ENCODE measurements around the gene FGGY.

Gene FGGY

DNA sequence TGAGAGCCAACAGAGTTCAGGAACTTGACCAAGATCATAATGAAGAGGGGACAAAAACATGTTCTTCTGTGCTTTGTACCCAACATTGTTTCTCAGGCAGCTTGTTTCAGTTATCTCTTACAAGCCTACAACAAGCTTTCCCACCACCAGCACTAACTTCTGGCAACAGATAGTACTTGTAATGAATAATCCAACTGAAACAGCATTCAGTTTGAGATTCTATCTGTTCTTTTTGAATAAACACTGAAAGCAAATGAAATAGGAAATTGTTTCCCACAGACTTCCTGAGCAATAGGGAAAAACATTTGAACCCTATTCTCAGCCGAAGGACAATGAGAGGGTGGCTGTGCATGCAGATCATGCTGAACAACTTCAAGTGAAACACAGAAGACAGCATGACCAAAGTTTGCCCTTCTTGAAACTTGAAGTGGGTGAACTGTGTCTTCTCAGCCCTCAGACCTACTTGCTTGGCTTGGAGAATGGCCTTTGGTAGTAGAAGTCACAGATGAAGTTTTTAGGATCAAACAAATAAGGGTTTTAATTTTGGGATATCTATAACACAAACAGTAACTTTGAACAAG lies 506.7 kb downstream of the FGGY start:
- no peak overlapping the region for H3K9ac ChIP-seq (ENCODE audit: insufficient read length)

GRCh38 chr1:59804301-59804700 lies 507.4 kb downstream of the FGGY start:
- H3K4me3 ChIP-seq: no peak overlapping the region
- TF ChIP-seq POLR2AphosphoS5 (IDR thresholded peaks at IDR 0.05; ENCODE audit: borderline replicate concordance, low read depth, low read length) (no peak), EZH2 (IDR thresholded peaks at IDR 0.05) (no peak), FOXP2 (optimal IDR thresholded peaks at IDR 0.05; ENCODE audit: control extremely low read depth, extremely low read length, insufficient read depth) (no peak)
- H3K36me3 ChIP-seq (ENCODE audit: insufficient read depth, low read length): no peaks in the 10 kb centered on the region
- DNase-seq (ENCODE audit: low read depth, low spot score): no peak
- no peaks in the 10 kb centered on the region for H3K9me3 ChIP-seq (ENCODE audit: low read depth, low read length)
- H3K27ac ChIP-seq: no peak overlapping the region
- no peak overlapping the region for H3K9ac ChIP-seq (ENCODE audit: insufficient read length)

More for the DNA sequence above, 506.7 kb downstream of the FGGY start:
- Histone ChIP-seq H3K36me3 (ENCODE audit: insufficient read depth, low read length) (no peaks in the 10 kb centered on the region), H3K27ac (no peak overlapping the region), H3K9me3 (ENCODE audit: low read depth, low read length) (no peaks in the 10 kb centered on the region), H3K4me3 (no peak overlapping the region)
- TF ChIP-seq FOXP2 (optimal IDR thresholded peaks at IDR 0.05; ENCODE audit: control extremely low read depth, extremely low read length, insufficient read depth) (no peak), POLR2AphosphoS5 (IDR thresholded peaks at IDR 0.05; ENCODE audit: borderline replicate concordance, low read depth, low read length) (no peak), EZH2 (IDR thresholded peaks at IDR 0.05) (no peak)
- DNase-seq (ENCODE audit: low read depth, low spot score): no peak

GRCh38 chr1:59805554-59805953 lies 508.7 kb downstream of the FGGY start:
- Histone ChIP-seq H3K36me3 (ENCODE audit: insufficient read depth, low read length) (no peaks in the 10 kb centered on the region), H3K27ac (no peak overlapping the region), H3K4me3 (no peak overlapping the region), H3K9me3 (ENCODE audit: low read depth, low read length) (no peaks in the 10 kb centered on the region), H3K9ac (ENCODE audit: insufficient read length) (no peak overlapping the region)
- DNase-seq (ENCODE audit: low read depth, low spot score): no peak
- no peak for TF ChIP-seq FOXP2 (optimal IDR thresholded peaks at IDR 0.05; ENCODE audit: control extremely low read depth, extremely low read length, insufficient read depth)
- TF ChIP-seq POLR2AphosphoS5 (IDR thresholded peaks at IDR 0.05; ENCODE audit: borderline replicate concordance, low read depth, low read length): no peak
- TF ChIP-seq EZH2 (IDR thresholded peaks at IDR 0.05): no peak
